Amniotic stem cell (primary cell): ENCODE data around the gene CTTNBP2NL.
"Not testable (repeated sequence)": the region's sequence is repeated elsewhere in the genome, so short reads cannot be mapped to it uniquely, and the experiment has no call there.

Experiments
- DNase-seq: peaks from one replicate; lab custom pipeline; 2025; lab: John Stamatoyannopoulos, UW

CTTNBP2NL gene

GRCh38 chr1:112386731-112387346 is 9.2 kb upstream of the CTTNBP2NL start:
- no peak for DNase-seq

- no peak for DNase-seq
Observed at GRCh38 chr1:112387807-112388206, 8.2 kb upstream of the CTTNBP2NL start.

GRCh38 chr1:112388436-112388835 is 7.6 kb upstream of the CTTNBP2NL start:
- DNase-seq, result no peak

GRCh38 chr1:112389689-112390088 is 6.3 kb upstream of the CTTNBP2NL start:
- DNase-seq, result no peak

- DNase-seq, result not testable (repeated sequence)
Observed at GRCh38 chr1:112390335-112390734, 5.7 kb upstream of the CTTNBP2NL start.

- DNase-seq, result peak; percentile 82
Observed at GRCh38 chr1:112390775-112391602, 5.0 kb upstream of the CTTNBP2NL start.

GRCh38 chr1:112391603-112391940 is 4.4 kb upstream of the CTTNBP2NL start:
- no peak for DNase-seq

GRCh38 chr1:112393631-112393974 is 2.4 kb upstream of the CTTNBP2NL start:
- no peak for DNase-seq

GRCh38 chr1:112394743-112395062 is 1.3 kb upstream of the CTTNBP2NL start:
- DNase-seq, result no peak

- no peak for DNase-seq
Observed at GRCh38 chr1:112395256-112395820, 676 bp upstream of the CTTNBP2NL start.

- no peak for DNase-seq
Observed at GRCh38 chr1:112396653-112397471, 848 bp downstream of the CTTNBP2NL start.

- no peak for DNase-seq
Observed at GRCh38 chr1:112397841-112398240, 1.8 kb downstream of the CTTNBP2NL start.

- DNase-seq, result no peak
Observed at GRCh38 chr1:112399456-112399855, 3.4 kb downstream of the CTTNBP2NL start.

GRCh38 chr1:112400706-112401105 is 4.7 kb downstream of the CTTNBP2NL start:
- not testable (repeated sequence) for DNase-seq

- DNase-seq, result no peak
Observed at GRCh38 chr1:112402682-112403643, 6.9 kb downstream of the CTTNBP2NL start.

- DNase-seq, result no peak
Observed at GRCh38 chr1:112406771-112407170, 10.8 kb downstream of the CTTNBP2NL start.

- no peak for DNase-seq
Observed at GRCh38 chr1:112409414-112409813, 13.4 kb downstream of the CTTNBP2NL start.

GRCh38 chr1:112410673-112411072 is 14.7 kb downstream of the CTTNBP2NL start:
- no peak for DNase-seq

- no peak for DNase-seq
Observed at GRCh38 chr1:112417271-112417670, 21.3 kb downstream of the CTTNBP2NL start.

- DNase-seq, result no peak
Observed at GRCh38 chr1:112418099-112418892, 22.3 kb downstream of the CTTNBP2NL start.

- no peak for DNase-seq
Observed at GRCh38 chr1:112423207-112423606, 27.2 kb downstream of the CTTNBP2NL start.
